T-helper 1 cell treated with Interleukin-12 subunit alpha and Interleukin-12 subunit beta and Interleukin-4 antibody, amounts not matched to agents 30 μg/mL and 1 μg/mL, for 36 hours (primary cell): Measurements from ENCODE around the gene SLC22A16.
"Not testable (repeated sequence)": the region's sequence is repeated elsewhere in the genome, so short reads cannot be mapped to it uniquely, and the experiment has no call there.

ENCODE experiments used
- H3K27ac Mint-ChIP-seq: one replicate; pipeline ENCODE4 v1.8.0; 2021; ENCODE audit warnings: mild to moderate bottlenecking, mixed read lengths
- H3K27me3 Mint-ChIP-seq: one replicate; pipeline ENCODE4 v1.8.0; 2021; ENCODE audit warnings: low read depth, mixed read lengths
- H3K36me3 Mint-ChIP-seq: one replicate; pipeline ENCODE4 v1.8.0; 2021; ENCODE audit warnings: low read depth, mixed read lengths
- H3K4me1 Mint-ChIP-seq: one replicate; pipeline ENCODE4 v1.8.0; 2021; ENCODE audit warnings: low read depth, mixed read lengths
- H3K4me3 Mint-ChIP-seq: one replicate; pipeline ENCODE4 v1.8.0; 2021; ENCODE audit warnings: mild to moderate bottlenecking, moderate library complexity, mixed read lengths
- H3K9me3 Mint-ChIP-seq: one replicate; pipeline ENCODE4 v1.8.0; 2021; ENCODE audit warnings: mixed read lengths

Gene SLC22A16

DNA sequence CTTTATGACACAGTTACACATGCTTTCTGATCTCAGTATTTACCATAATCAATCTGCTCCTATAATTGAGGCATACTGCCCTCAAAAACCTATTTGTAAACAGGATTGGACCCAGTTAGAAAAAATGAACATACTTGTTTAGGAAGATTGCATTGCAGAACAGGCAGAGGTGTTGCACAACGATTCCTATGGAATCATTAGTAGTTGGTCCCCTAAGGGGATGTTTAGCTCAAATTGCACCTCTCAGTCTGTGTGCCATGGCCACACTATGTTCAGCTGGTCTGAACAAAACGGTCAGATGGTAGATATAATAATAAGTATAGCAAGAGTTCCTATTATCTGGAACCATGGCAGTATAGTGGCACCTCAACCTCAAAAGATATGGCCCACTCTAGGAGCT lies 28.5 kb upstream of the SLC22A16 start:
- H3K4me1 Mint-ChIP-seq, H3K9me3 Mint-ChIP-seq, H3K4me3 Mint-ChIP-seq, H3K27ac Mint-ChIP-seq, H3K27me3 Mint-ChIP-seq, H3K36me3 Mint-ChIP-seq: not testable (repeated sequence)

- Mint-ChIP-seq H3K4me3 (no peak overlapping the region), H3K4me1 (no peaks in the 10 kb centered on the region), H3K27me3 (peaks cover 6% of the 10 kb centered on the region), H3K9me3 (no peaks in the 10 kb centered on the region), H3K36me3 (no peaks in the 10 kb centered on the region), H3K27ac (no peak overlapping the region)
Observed at GRCh38 chr6:110495949-110496348, 19.5 kb upstream of the SLC22A16 start.

GRCh38 chr6:110493253-110493800 lies 16.9 kb upstream of the SLC22A16 start:
- H3K27me3 Mint-ChIP-seq, result peaks cover 13% of the 10 kb centered on the region

DNA sequence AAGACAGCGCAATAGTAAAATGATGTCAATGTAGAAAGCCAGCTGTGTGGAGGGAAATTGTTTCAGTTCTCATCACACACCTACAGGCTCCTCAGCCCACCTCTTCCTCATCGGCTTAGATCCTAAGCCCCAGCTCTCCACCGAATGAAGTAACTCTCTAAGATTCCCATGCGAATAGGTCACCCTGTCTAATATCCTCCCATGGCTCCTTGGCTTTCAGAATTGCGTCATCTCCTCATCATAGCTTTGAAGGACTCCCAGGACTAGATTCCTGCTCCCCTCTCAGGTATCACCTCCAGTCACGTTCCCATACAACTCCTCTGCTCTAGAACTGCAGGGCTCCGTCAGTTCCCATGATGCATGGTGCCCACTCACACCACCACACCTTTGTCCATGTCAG lies 16.2 kb upstream of the SLC22A16 start:
- Mint-ChIP-seq H3K27ac (no peak overlapping the region), H3K4me1 (no peaks in the 10 kb centered on the region), H3K9me3 (no peaks in the 10 kb centered on the region), H3K4me3 (no peak overlapping the region), H3K36me3 (no peaks in the 10 kb centered on the region), H3K27me3 (peaks cover 13% of the 10 kb centered on the region)

More at GRCh38 chr6:110493253-110493800, 16.9 kb upstream of the SLC22A16 start:
- no peaks in the 10 kb centered on the region for H3K4me1 Mint-ChIP-seq
- H3K9me3 Mint-ChIP-seq, result no peaks in the 10 kb centered on the region
- no peaks in the 10 kb centered on the region for H3K36me3 Mint-ChIP-seq
- H3K27ac Mint-ChIP-seq, result no peak overlapping the region
- no peak overlapping the region for H3K4me3 Mint-ChIP-seq

DNA sequence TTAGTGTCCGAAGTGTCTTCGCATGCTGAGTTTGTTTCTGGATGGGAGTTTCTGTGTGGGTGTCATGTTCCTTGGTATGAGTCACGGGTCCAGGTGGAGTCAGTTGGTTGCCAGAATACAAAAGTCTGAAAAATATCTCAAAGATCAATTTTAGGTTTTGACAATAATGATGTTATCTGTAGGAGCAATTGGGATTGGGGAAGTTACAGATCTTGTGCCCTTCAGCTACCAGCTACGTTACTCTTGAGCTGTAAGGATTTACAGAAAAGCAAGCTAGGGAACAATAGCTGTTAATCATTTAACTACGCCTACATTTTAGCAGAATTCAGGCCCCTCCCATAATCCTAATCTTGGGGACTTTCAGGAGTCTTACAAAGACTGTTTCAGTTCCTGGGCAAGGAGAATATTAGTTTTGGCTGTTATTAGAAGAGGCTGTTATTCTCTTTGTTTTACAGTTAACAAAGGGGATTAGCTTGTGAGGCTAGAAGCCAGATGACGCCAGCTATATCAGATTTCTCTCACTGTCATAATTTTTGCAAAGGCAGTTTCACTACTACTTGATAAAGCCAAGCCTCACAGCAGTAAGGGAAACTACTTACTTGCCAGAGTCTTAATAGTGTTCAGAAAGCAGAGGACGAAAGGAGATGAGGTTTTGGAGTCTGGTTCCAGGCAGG lies 15.4 kb upstream of the SLC22A16 start:
- Mint-ChIP-seq H3K36me3 (no peaks in the 10 kb centered on the region), H3K27me3 (peaks cover 13% of the 10 kb centered on the region), H3K4me1 (no peaks in the 10 kb centered on the region), H3K9me3 (no peaks in the 10 kb centered on the region), H3K4me3 (no peak overlapping the region), H3K27ac (no peak overlapping the region)

DNA sequence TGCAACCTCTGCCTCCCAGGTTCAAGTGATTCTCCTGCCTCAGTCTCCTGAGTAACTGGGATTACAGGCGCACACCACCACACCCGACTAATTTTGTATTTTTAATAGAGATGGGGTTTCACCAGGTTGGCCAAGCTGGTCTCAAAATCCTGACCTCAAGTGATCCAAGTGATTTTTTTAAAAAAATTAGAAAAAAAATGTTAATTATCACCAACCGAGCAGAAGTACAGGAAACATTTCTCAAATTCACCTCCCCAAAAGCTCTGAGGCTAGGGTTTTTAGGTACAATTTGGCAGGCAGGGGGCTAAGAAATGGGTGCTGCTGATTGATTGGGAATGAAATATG lies 14.9 kb upstream of the SLC22A16 start:
- peaks cover 13% of the 10 kb centered on the region for H3K27me3 Mint-ChIP-seq
- H3K9me3 Mint-ChIP-seq, result no peaks in the 10 kb centered on the region
- no peak overlapping the region for H3K27ac Mint-ChIP-seq
- H3K4me3 Mint-ChIP-seq, result no peak overlapping the region
- no peaks in the 10 kb centered on the region for H3K4me1 Mint-ChIP-seq
- H3K36me3 Mint-ChIP-seq, result no peaks in the 10 kb centered on the region

DNA sequence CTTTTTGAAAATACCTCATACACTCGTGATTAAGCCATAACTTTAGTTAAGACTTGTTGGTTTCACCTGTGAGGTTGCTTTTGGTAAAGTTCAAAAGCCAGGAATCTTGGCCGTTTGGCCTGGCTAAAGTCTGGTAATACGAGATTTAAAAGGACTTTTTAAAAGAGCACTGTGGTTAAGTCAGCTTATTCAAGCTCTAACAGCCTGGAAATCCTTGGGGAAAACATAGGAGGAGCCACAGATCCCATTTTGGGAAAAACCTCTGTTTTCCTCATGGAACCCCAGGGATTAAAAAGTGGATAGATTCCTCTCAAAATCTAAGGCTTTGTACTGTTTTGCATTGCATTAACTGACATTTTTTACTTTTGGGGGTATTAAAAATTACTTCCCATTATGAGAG lies 13.7 kb upstream of the SLC22A16 start:
- Mint-ChIP-seq H3K4me1 (no peaks in the 10 kb centered on the region), H3K36me3 (no peaks in the 10 kb centered on the region), H3K4me3 (no peak overlapping the region), H3K9me3 (no peaks in the 10 kb centered on the region), H3K27me3 (peaks cover 13% of the 10 kb centered on the region), H3K27ac (no peak overlapping the region)

DNA sequence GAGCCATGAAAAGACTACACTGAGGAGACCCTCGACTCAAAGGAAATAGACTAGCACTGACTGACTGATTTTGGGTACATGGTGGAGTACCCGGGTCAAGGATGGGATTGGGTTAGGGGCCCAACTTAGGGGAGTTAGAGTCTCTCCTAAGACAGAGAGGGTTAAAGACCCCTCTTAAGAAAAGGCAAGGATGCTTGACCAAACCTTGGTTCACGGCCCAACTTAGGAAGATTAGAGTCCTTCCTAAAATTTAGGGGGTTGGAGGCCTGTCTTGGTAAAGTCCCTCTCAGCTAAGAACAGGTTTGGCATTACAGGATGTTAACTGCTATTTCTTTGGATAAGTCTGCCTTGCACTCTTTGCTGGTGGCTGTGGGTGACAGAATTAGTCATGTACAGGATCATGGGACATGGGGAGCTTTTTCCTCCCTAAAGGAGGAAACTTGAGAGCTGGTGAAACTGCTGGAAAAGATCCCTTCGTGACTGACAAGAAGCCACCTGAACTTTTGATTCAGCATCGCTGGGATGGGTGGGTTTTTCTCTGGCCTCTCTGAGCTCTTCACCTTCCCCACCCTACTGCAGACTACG lies 12.3 kb upstream of the SLC22A16 start:
- H3K27ac Mint-ChIP-seq, result no peak overlapping the region
- no peaks in the 10 kb centered on the region for H3K9me3 Mint-ChIP-seq
- H3K27me3 Mint-ChIP-seq, result peaks cover 10% of the 10 kb centered on the region
- H3K4me3 Mint-ChIP-seq, result no peak overlapping the region
- no peaks in the 10 kb centered on the region for H3K4me1 Mint-ChIP-seq
- no peaks in the 10 kb centered on the region for H3K36me3 Mint-ChIP-seq

GRCh38 chr6:110487968-110488381 lies 11.6 kb upstream of the SLC22A16 start:
- not testable (repeated sequence) for H3K4me3 Mint-ChIP-seq, H3K27ac Mint-ChIP-seq, H3K27me3 Mint-ChIP-seq, H3K36me3 Mint-ChIP-seq, H3K9me3 Mint-ChIP-seq, H3K4me1 Mint-ChIP-seq

- Mint-ChIP-seq H3K4me3 (no peak overlapping the region), H3K36me3 (no peaks in the 10 kb centered on the region), H3K9me3 (no peaks in the 10 kb centered on the region), H3K27me3 (peaks cover 10% of the 10 kb centered on the region), H3K4me1 (no peaks in the 10 kb centered on the region), H3K27ac (no peak overlapping the region)
Observed at GRCh38 chr6:110486756-110487155, 10.3 kb upstream of the SLC22A16 start.

GRCh38 chr6:110485491-110485890 lies 9.1 kb upstream of the SLC22A16 start:
- Mint-ChIP-seq H3K27me3 (peaks cover 10% of the 10 kb centered on the region), H3K9me3 (no peaks in the 10 kb centered on the region), H3K4me1 (no peaks in the 10 kb centered on the region), H3K36me3 (no peaks in the 10 kb centered on the region), H3K4me3 (no peak overlapping the region), H3K27ac (no peak overlapping the region)

DNA sequence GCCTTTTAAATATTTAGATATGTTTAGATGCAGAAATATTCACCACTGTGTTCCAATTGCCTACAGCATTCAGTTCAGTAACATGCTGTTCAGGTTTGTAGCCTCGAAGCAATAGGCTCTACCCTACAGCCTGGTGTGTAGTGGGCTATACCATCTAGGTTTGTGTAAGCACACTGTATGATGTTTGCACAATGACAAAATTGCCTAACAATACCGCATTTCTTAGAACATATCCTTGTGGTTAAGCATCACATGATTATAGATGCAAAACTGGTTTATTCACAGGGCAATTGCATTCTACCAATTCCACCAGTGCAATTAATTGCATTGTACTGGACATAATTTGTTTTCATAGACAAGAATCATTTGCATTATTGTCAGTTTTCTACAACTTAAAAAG lies 7.9 kb upstream of the SLC22A16 start:
- H3K36me3 Mint-ChIP-seq, result no peaks in the 10 kb centered on the region
- H3K9me3 Mint-ChIP-seq, result no peaks in the 10 kb centered on the region
- H3K4me1 Mint-ChIP-seq, result no peaks in the 10 kb centered on the region
- H3K27me3 Mint-ChIP-seq, result peaks cover 8% of the 10 kb centered on the region
- H3K27ac Mint-ChIP-seq, result no peak overlapping the region
- H3K4me3 Mint-ChIP-seq, result no peak overlapping the region

DNA sequence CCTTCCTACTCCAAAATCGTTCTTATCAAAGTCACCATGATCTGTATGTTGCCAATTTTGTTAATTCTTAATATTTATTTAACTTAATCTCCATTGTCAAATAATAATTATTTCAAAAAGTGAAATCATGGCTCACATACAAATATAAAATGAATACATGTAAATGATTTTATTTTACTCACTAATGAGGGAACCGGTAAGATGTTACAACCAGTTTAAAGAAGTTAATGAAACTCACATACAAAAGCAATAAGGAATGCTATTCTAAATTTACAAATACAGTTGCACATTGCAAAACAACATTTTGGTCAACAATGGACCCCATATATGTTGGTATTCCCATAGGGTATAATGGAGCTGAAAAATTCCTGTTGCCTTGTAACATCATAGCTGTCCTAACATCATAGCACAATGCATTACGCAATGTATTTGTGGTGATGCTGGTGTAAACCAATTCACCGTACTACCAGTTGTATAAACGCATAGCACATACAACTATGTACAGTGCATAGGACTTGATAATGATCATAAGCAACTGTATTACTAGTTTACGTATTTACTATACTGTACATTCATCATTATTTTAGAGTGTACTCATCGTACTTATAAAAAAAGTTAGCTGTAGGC lies 6.5 kb upstream of the SLC22A16 start:
- no peak overlapping the region for H3K27ac Mint-ChIP-seq
- H3K36me3 Mint-ChIP-seq, result no peaks in the 10 kb centered on the region
- H3K4me1 Mint-ChIP-seq, result no peaks in the 10 kb centered on the region
- no peaks in the 10 kb centered on the region for H3K9me3 Mint-ChIP-seq
- H3K27me3 Mint-ChIP-seq, result peaks cover 21% of the 10 kb centered on the region
- no peak overlapping the region for H3K4me3 Mint-ChIP-seq

- H3K4me1 Mint-ChIP-seq, result no peaks in the 10 kb centered on the region
- no peaks in the 10 kb centered on the region for H3K36me3 Mint-ChIP-seq
- no peak overlapping the region for H3K27ac Mint-ChIP-seq
- no peak overlapping the region for H3K4me3 Mint-ChIP-seq
- no peaks in the 10 kb centered on the region for H3K9me3 Mint-ChIP-seq
- peaks cover 27% of the 10 kb centered on the region for H3K27me3 Mint-ChIP-seq
Observed at GRCh38 chr6:110481081-110481480, 4.7 kb upstream of the SLC22A16 start.

DNA sequence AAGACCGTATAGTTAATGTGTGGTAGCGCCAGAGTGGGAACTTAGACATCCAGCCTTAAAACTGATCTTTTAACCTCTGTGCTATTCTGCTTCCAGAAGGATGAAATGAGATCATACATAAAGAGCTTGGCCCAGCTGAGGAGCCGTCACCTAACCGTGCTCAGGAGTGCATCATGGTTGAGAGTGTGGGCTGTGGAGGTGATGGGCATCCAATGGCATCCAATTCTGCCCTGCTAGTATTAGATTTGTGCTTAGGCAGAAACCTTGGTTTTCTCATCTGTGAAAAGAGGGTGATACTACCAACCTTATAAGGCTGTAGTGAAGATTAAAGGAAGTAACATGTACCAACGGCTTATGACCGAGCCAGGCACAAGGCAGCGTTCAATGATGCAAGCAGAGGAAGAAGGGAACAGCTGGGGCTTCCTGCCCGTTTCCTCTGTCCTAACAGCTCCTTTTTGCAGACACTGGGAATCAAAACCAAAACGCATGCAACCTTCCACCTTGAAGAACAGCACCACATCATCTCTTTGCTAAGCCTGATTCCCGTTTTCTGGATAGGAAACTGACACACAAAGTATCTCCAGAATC lies 1.3 kb downstream of the SLC22A16 start:
- H3K4me1 Mint-ChIP-seq, result peaks cover 2% of the 10 kb centered on the region
- peaks cover 49% of the 10 kb centered on the region for H3K27me3 Mint-ChIP-seq
- peak overlapping the region; percentile 15 for H3K4me3 Mint-ChIP-seq
- no peaks in the 10 kb centered on the region for H3K36me3 Mint-ChIP-seq
- no peaks in the 10 kb centered on the region for H3K9me3 Mint-ChIP-seq
- no peak overlapping the region for H3K27ac Mint-ChIP-seq
